ENCODE data around the gene OR2S2.

Gene OR2S2

DNA sequence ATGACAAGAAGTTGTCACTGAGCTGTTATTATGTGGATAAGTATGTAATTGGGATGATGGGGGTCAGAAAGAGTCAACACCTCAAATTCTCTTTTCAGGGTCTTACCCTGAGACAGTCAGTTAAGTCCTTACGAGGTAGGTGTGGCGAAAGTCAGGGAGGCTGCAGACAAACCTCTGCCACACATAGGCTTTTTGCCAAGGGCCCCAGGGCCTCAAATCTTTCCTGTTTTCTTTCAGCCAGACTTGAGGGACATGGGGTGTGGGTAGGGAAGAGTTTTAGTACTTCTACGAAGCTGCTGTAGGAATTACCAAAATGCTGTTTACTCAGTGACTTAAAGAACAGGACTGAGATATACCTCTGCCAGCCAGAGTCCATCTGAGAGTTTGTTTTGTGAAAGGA lies 13.8 kb downstream of the OR2S2 start:
- POLR2A ChIA-PET: no interaction called here
- no peak for DNase-seq (ENCODE audit: extremely low spot score)
- TF ChIP-seq SUZ12 (IDR thresholded peaks at IDR 0.05): no peak
- no peak for TF ChIP-seq ZNF384 (IDR thresholded peaks at IDR 0.05)
- TF ChIP-seq FOXK2 (IDR thresholded peaks at IDR 0.05): no peak
- TF ChIP-seq CTBP1 (IDR thresholded peaks at IDR 0.05; ENCODE audit: borderline replicate concordance): no peak
- no peak for TF ChIP-seq LEF1 (IDR thresholded peaks at IDR 0.05; ENCODE audit: borderline replicate concordance)
- TF ChIP-seq ARNT (IDR thresholded peaks at IDR 0.05): no peak
- TF ChIP-seq SP1 (IDR thresholded peaks at IDR 0.05): no peak
- TF ChIP-seq, protein P1, sequence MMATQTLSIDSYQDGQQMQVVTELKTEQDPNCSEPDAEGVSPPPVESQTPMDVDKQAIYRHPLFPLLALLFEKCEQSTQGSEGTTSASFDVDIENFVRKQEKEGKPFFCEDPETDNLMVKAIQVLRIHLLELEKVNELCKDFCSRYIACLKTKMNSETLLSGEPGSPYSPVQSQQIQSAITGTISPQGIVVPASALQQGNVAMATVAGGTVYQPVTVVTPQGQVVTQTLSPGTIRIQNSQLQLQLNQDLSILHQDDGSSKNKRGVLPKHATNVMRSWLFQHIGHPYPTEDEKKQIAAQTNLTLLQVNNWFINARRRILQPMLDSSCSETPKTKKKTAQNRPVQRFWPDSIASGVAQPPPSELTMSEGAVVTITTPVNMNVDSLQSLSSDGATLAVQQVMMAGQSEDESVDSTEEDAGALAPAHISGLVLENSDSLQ (IDR thresholded peaks at IDR 0.05): no peak
- TF ChIP-seq L3MBTL2 (conservative IDR thresholded peaks at IDR 0.05): no peak
- no peak for TF ChIP-seq ELF4 (IDR thresholded peaks at IDR 0.05)
- no peak for TF ChIP-seq BHLHE40 (IDR thresholded peaks at IDR 0.05; ENCODE audit: borderline replicate concordance)
- TF ChIP-seq HDGF (IDR thresholded peaks at IDR 0.05; ENCODE audit: borderline replicate concordance): no peak
- no peak for TF ChIP-seq FOXM1 (IDR thresholded peaks at IDR 0.05; ENCODE audit: borderline replicate concordance)
- no peak for TF ChIP-seq NFRKB (IDR thresholded peaks at IDR 0.05)
- no peak for TF ChIP-seq FOXA1 (IDR thresholded peaks at IDR 0.05)

GRCh38 chr9:35942286-35942685 lies 15.7 kb downstream of the OR2S2 start:
- DNase-seq (ENCODE audit: extremely low spot score): no peak
- CTCF ChIA-PET: no interaction called here
- POLR2A ChIA-PET: no interaction called here
- no peak for TF ChIP-seq FOXA1 (IDR thresholded peaks at IDR 0.05)
- no peak for TF ChIP-seq CTBP1 (IDR thresholded peaks at IDR 0.05; ENCODE audit: borderline replicate concordance)
- no peak for TF ChIP-seq ELF4 (IDR thresholded peaks at IDR 0.05)
- TF ChIP-seq, protein P1 (IDR thresholded peaks at IDR 0.05): no peak
- TF ChIP-seq FOXM1 (IDR thresholded peaks at IDR 0.05; ENCODE audit: borderline replicate concordance): no peak
- TF ChIP-seq HDGF (IDR thresholded peaks at IDR 0.05; ENCODE audit: borderline replicate concordance): no peak
- no peak for TF ChIP-seq L3MBTL2 (conservative IDR thresholded peaks at IDR 0.05)
- no peak for TF ChIP-seq ZNF384 (IDR thresholded peaks at IDR 0.05)
- no peak for TF ChIP-seq TARDBP (IDR thresholded peaks at IDR 0.05)
- TF ChIP-seq NFRKB (IDR thresholded peaks at IDR 0.05): no peak
- no peak for TF ChIP-seq ARNT (IDR thresholded peaks at IDR 0.05)
- TF ChIP-seq FOXK2 (IDR thresholded peaks at IDR 0.05): no peak
- no peak for TF ChIP-seq SUZ12 (IDR thresholded peaks at IDR 0.05)
- TF ChIP-seq LEF1 (IDR thresholded peaks at IDR 0.05; ENCODE audit: borderline replicate concordance): no peak
- no peak for TF ChIP-seq SP1 (IDR thresholded peaks at IDR 0.05)
- no peak for TF ChIP-seq BHLHE40 (IDR thresholded peaks at IDR 0.05; ENCODE audit: borderline replicate concordance)

More for the DNA sequence above, 13.8 kb downstream of the OR2S2 start:
- CTCF ChIA-PET: interaction anchor here (0.5 to 2.3 kb wide), 3 partner anchors 40 to 84 kb away, joined by 3 to 11 read pairs (median 3); no protein-coding TSS in a partner anchor

DNA sequence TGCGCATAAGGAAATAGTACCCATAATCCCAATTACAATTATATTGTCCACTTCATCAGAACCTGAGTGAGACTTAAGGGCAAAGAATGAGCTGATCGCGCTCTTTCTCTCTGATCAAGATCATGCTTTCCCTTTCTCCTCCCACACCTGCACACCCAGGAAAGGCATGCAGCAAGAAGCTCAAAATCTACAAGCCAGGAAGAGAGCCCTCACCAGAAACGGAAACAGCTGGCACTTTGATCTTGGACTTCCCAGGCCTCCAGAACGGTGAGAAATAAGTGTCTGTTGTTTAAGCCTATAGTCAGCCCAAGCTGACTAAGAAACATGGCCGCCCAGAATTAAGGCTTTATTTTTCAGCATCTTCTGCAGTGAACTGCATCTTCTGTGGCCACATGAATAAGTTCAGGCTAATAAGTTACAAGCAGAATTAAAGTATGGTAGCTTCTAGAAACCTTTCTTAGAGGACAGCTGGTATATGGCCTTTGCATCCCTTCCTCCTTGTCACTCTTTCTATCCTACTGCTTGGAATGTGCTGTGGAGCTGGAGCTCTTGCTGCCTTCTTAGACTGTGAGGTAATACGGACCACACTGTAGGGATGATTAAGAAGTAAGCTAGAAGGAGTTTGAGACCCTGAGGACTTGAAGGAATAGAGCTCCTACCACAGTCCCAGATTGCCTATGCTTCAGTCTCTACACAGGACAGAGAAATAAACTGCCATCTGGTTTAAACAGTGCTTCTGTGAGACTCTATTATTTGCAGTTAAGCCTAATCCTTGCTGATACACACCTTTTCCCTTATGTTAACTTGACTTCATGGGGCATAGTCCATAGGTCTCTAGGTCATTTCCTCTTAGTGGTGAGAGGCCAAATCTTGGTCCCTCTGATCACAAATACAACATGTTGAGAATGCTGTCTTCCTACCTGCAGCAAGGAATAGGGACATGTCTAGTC lies 17.2 kb downstream of the OR2S2 start:
- CTCF ChIA-PET: no interaction called here

GRCh38 chr9:35939679-35940250 lies 18.2 kb downstream of the OR2S2 start:
- no peak for TF ChIP-seq CTBP1 (IDR thresholded peaks at IDR 0.05; ENCODE audit: borderline replicate concordance)
- TF ChIP-seq SP1 (IDR thresholded peaks at IDR 0.05): no peak
- no peak for TF ChIP-seq FOXK2 (IDR thresholded peaks at IDR 0.05)
- no peak for TF ChIP-seq BHLHE40 (IDR thresholded peaks at IDR 0.05; ENCODE audit: borderline replicate concordance)
- no peak for TF ChIP-seq TARDBP (IDR thresholded peaks at IDR 0.05)
- no peak for TF ChIP-seq ARNT (IDR thresholded peaks at IDR 0.05)
- TF ChIP-seq FOXM1 (IDR thresholded peaks at IDR 0.05; ENCODE audit: borderline replicate concordance): no peak
- TF ChIP-seq ELF4 (IDR thresholded peaks at IDR 0.05): no peak
- no peak for TF ChIP-seq L3MBTL2 (conservative IDR thresholded peaks at IDR 0.05)
- TF ChIP-seq SUZ12 (IDR thresholded peaks at IDR 0.05): no peak
- no peak for TF ChIP-seq LEF1 (IDR thresholded peaks at IDR 0.05; ENCODE audit: borderline replicate concordance)
- TF ChIP-seq ZNF384 (IDR thresholded peaks at IDR 0.05): no peak
- TF ChIP-seq NFRKB (IDR thresholded peaks at IDR 0.05): no peak
- TF ChIP-seq FOXA1 (IDR thresholded peaks at IDR 0.05): no peak
- TF ChIP-seq, protein P1 (IDR thresholded peaks at IDR 0.05): no peak
- no peak for TF ChIP-seq HDGF (IDR thresholded peaks at IDR 0.05; ENCODE audit: borderline replicate concordance)
- no peak for DNase-seq (ENCODE audit: extremely low spot score)
- ChIA-PET POLR2A (no interaction called here), CTCF (no interaction called here)

More for the DNA sequence above, 17.2 kb downstream of the OR2S2 start:
- POLR2A ChIA-PET: no interaction called here
- no peak for DNase-seq (ENCODE audit: extremely low spot score)
- no peak for TF ChIP-seq SP1 (IDR thresholded peaks at IDR 0.05)
- no peak for TF ChIP-seq CTBP1 (IDR thresholded peaks at IDR 0.05; ENCODE audit: borderline replicate concordance)
- no peak for TF ChIP-seq NFRKB (IDR thresholded peaks at IDR 0.05)

- no peak for DNase-seq (ENCODE audit: extremely low spot score)
- TF ChIP-seq LEF1 (IDR thresholded peaks at IDR 0.05; ENCODE audit: borderline replicate concordance): no peak
- TF ChIP-seq TARDBP (IDR thresholded peaks at IDR 0.05): no peak
- no peak for TF ChIP-seq BHLHE40 (IDR thresholded peaks at IDR 0.05; ENCODE audit: borderline replicate concordance)
- TF ChIP-seq, protein P1 (IDR thresholded peaks at IDR 0.05): no peak
- no peak for TF ChIP-seq ARNT (IDR thresholded peaks at IDR 0.05)
- no peak for TF ChIP-seq L3MBTL2 (conservative IDR thresholded peaks at IDR 0.05)
- no peak for TF ChIP-seq HDGF (IDR thresholded peaks at IDR 0.05; ENCODE audit: borderline replicate concordance)
- no peak for TF ChIP-seq NFRKB (IDR thresholded peaks at IDR 0.05)
- TF ChIP-seq FOXK2 (IDR thresholded peaks at IDR 0.05): no peak
- TF ChIP-seq ZNF384 (IDR thresholded peaks at IDR 0.05): no peak
- TF ChIP-seq SP1 (IDR thresholded peaks at IDR 0.05): no peak
- TF ChIP-seq ELF4 (IDR thresholded peaks at IDR 0.05): no peak
- no peak for TF ChIP-seq SUZ12 (IDR thresholded peaks at IDR 0.05)
- no peak for TF ChIP-seq CTBP1 (IDR thresholded peaks at IDR 0.05; ENCODE audit: borderline replicate concordance)
- TF ChIP-seq FOXM1 (IDR thresholded peaks at IDR 0.05; ENCODE audit: borderline replicate concordance): no peak
- TF ChIP-seq FOXA1 (IDR thresholded peaks at IDR 0.05): no peak
- POLR2A ChIA-PET: no interaction called here
- CTCF ChIA-PET: no interaction called here
These were observed 19.2 kb downstream of the OR2S2 start for GRCh38 chr9:35938474-35939356.

All from HEK293T (cell line).